ENCODE data around the gene EDDM13.

The EDDM13 gene

DNA sequence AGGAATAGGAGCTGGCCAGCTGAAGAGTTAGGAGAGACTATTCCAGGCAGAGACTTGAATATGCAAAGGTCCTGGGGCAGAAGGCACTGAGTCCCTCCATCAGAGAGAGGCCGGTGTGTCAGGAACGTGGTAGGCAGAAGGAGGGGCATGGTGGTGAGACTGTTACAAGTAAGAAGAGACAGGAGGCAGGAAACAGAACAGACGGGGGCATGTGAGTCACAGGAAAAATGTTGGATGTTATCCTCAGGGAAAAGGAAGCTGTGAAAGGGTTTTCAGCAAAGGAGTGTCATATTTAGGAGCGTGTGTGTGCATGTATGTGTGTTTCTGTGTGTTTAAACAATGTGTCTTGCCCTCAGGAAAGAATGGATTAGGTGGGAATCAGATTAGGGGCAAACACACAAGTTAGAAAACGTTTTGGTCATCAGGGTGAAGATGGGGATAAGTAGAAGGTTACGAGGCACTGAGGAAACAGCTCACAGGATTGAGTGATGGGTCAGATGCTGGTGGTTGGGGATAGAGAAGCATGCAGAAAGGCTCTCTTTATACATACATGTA lies 1.1 kb downstream of the EDDM13 start:
- no peak for TF ChIP-seq CTCF (conservative IDR thresholded peaks at IDR 0.05)
- H3K27ac ChIP-seq: no peak overlapping the region

DNA sequence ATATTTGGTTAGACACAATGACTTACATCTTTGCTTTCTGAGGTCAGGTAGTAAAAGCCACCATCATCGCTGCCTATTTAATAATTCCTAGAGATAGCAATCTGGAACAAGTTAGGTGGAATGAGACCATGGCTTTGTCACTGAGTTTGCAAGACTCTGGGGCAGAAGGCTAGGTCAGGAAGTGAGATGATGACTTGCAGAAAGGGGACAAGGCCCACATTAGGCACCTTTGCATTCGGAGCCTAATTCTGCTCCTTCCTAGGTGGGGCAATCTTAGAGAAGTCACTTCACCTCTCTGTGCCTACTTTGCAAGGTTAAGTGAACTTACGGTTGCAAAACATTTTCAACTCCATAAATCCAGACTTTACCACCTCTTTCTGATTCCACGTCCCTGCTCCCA lies 10.3 kb downstream of the EDDM13 start:
- TF ChIP-seq CTCF (conservative IDR thresholded peaks at IDR 0.05): no peak
- no peak overlapping the region for H3K27ac ChIP-seq

DNA sequence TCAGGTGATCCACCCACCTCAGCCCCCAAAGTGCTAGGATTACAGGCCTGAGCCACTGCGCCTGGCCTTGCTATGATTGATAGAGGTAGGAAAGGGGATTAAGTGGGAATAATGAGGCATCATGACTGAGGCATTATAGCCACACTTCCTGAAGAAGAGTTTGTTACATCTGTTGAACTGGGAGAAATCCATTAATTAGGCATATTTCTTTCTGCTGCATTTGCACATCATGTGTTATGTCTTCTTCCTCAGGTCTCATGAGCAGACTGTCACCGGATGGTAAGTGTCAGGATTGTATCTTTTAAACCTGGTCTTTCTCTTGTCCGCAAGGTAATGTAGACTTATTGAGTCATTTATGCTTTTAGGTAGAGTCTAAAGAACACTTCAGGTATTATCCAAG lies 12.2 kb downstream of the EDDM13 start:
- TF ChIP-seq CTCF (conservative IDR thresholded peaks at IDR 0.05): no peak
- no peak overlapping the region for H3K27ac ChIP-seq

GRCh38 chr19:56290104-56290503 lies 17.6 kb downstream of the EDDM13 start:
- no peak overlapping the region for H3K27ac ChIP-seq
- TF ChIP-seq CTCF (conservative IDR thresholded peaks at IDR 0.05): no peak

GRCh38 chr19:56291867-56292266 lies 19.3 kb downstream of the EDDM13 start:
- no peak overlapping the region for H3K27ac ChIP-seq
- no peak for TF ChIP-seq CTCF (conservative IDR thresholded peaks at IDR 0.05)

- H3K27ac ChIP-seq: no peak overlapping the region
- TF ChIP-seq CTCF (conservative IDR thresholded peaks at IDR 0.05): no peak
Measured at GRCh38 chr19:56294549-56294948, 22.0 kb downstream of the EDDM13 start.

GRCh38 chr19:56295531-56296455 lies 23.2 kb downstream of the EDDM13 start:
- H3K27ac ChIP-seq: no peak overlapping the region
- no peak for TF ChIP-seq CTCF (conservative IDR thresholded peaks at IDR 0.05)

All from VCaP (cell line).